Posterior cingulate gyrus (tissue), 11 donors: ENCODE results near the gene EHD1.

Experiments used
- DNase-seq, 10 donors: peaks; one replicate each; pipeline versions ENCODE4 v3.0.0 to v3.0.0-alpha.2; 2020 to 2021; ENCODE audit warnings: mixed read lengths in 3 of 10
- intact Hi-C: fragments of 100-400 bp; cut with DNase I; formaldehyde crosslinking; loops from one replicate; pipeline ENCODE4 v1.15.1; 2023

Gene EHD1

GRCh38 chr11:64878494-64879243, at the start of gene EHD1:
Gene EHD1 (minus strand): TSS chr11:64878621. CDS start chr11:64878464, 157 bp downstream.
- peak; percentile 97 to 100 (median 99) for DNase-seq
- intact Hi-C loops: loop anchor here (1.0 kb wide), 1 partner anchor 46 kb away; the partner anchor contains the start of gene PPP2R5B

DNA sequence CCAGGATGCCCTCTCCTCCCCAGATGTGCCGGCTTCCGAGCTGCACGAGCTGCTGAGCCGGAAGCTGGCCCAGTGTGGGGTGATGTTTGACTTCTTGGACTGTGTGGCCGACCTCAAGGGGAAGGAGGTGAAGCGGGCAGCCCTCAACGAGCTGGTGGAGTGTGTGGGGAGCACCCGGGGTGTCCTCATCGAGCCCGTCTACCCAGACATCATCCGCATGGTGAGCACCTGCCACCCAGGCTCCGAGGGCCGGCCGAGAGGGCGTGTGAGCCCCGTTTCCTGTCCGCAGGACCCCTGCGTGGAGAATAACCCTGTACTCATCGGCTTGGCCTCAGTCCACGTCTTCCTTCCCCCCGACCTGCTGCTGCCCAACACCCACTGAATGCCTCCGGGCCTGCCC, 48.3 kb upstream of the EHD1 start:
- peak in 2 of 10 donors; percentile 12 to 72 for DNase-seq

GRCh38 chr11:64925536-64926436, 47.4 kb upstream of the EHD1 start:
- DNase-seq: peak in 1 of 10 donors; percentile 16
- intact Hi-C loops: loop anchor here (5.0 to 10.0 kb wide), 3 partner anchors 87 to 189 kb away; partner anchors contain the start of genes ARL2, CDCA5, TM7SF2 and ZFPL1

More for the DNA sequence above, 48.3 kb upstream of the EHD1 start:
- intact Hi-C loops: loop anchor here (5.0 to 10.0 kb wide), 3 partner anchors 86 to 188 kb away; partner anchors contain the start of genes ARL2, CDCA5, TM7SF2 and ZFPL1

DNA sequence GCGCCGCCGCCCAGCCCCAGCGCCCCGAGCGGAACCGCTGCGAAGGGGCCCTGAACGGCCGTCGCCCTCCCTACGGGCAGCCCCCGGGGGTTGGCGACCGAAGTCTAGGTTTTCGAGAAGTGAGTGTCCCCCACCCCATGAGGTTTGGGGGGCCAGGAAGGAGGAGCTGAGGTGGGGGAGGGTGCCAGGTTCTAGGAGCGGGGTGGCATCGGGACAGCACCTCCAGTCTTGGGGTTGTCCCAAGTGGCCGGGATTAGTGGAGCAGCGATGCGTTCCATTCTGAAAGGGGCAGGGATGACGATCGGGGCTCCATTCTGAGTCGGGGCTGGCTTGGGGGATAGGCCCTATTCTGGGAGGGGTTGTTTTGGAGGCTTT, 46.5 kb upstream of the EHD1 start:
- intact Hi-C loops: loop anchor here (1.0 to 10.0 kb wide), 5 partner anchors 47 to 190 kb away; partner anchors contain the start of genes ARL2, CDCA5, EHD1 and SNX15
- DNase-seq: peak in 2 of 10 donors; percentile 24 to 80

GRCh38 chr11:64923944-64924909, 45.8 kb upstream of the EHD1 start, which contains the start of gene PPP2R5B:
Gene PPP2R5B (plus strand): TSS chr11:64924689. CDS start chr11:64925735, 1,046 bp downstream.
- intact Hi-C loops: loop anchor here (1.0 to 10.0 kb wide), 4 partner anchors 46 to 191 kb away; partner anchors contain the start of genes CDCA5, EHD1, SNX15 and TM7SF2
- DNase-seq: peak; percentile 91 to 99 (median 96)

DNA sequence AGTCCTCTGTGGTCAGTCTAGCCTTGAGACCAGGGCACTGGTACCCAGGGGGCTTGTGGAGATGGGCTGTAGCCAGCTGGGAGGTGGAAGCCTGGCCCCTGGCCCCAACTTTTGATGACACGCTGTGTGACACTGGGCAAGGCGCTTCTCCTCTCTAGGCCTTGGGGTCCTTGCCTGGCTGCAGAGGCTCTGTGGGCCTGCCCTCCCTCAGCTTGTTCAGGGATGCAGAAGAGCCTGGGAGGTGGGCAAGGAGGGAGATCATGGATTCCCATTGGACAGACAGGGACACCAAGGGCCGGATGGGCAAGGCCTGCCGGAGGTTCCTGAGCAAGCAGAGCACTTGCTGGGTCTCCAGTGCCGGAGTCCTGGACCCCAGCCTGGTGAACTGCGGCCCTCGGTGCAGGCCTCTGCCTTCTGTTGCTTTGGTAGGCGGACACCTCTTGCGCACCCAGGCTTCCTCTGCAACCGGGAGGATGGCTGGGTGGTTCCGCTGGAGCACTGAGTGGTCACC, 44.8 kb upstream of the EHD1 start:
- peak in 2 of 10 donors; percentile 22 to 74 for DNase-seq
- intact Hi-C loops: loop anchor here (10.0 kb wide), 2 partner anchors 162 to 192 kb away; partner anchors contain the start of genes CDCA5, TM7SF2, ZFPL1 and ZNHIT2

GRCh38 chr11:64921384-64921783, 43.0 kb upstream of the EHD1 start:
- DNase-seq: peak in 1 of 10 donors; percentile 66
- intact Hi-C loops: loop anchor here (10.0 kb wide), 2 partner anchors 163 to 193 kb away; partner anchors contain the start of genes CDCA5, TM7SF2, ZFPL1 and ZNHIT2

DNA sequence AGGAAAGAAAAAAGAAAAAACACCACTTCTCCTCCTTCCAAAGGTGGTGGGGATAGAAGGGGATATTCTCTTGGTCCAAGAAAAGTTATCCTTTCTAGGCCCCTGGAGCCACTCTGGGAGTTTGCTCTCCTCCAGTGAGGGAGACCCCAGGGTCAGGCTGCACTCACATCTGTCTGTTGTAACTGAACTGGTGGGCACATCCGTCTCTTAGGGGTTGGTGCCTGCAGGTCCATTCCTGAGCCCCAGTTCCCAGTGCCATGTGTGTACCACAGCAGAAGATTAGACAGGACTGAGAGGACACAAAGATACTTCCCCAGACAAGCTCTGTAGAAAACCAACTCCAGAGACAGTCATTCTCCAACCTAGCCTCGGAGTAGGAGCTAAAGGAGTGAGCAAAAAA, 41.7 kb upstream of the EHD1 start:
- intact Hi-C loops: loop anchor here (10.0 kb wide), 2 partner anchors 165 to 195 kb away; partner anchors contain the start of genes CDCA5, TM7SF2, ZFPL1 and ZNHIT2
- DNase-seq: no peak

- intact Hi-C loops: loop anchor here (10.0 kb wide), 2 partner anchors 165 to 195 kb away; partner anchors contain the start of genes CDCA5, TM7SF2, ZFPL1 and ZNHIT2
- no peak for DNase-seq
Observed at GRCh38 chr11:64919627-64920026, 41.2 kb upstream of the EHD1 start.

GRCh38 chr11:64918017-64918416, 39.6 kb upstream of the EHD1 start:
- DNase-seq: no peak
- intact Hi-C loops: no loop called here

GRCh38 chr11:64917663-64917995, 39.2 kb upstream of the EHD1 start:
- DNase-seq: no peak
- intact Hi-C loops: no loop called here

GRCh38 chr11:64916775-64917662, 38.6 kb upstream of the EHD1 start, which contains the start of gene ATG2A:
Gene ATG2A (minus strand): TSS chr11:64917209. CDS start chr11:64917135, 74 bp downstream.
- intact Hi-C loops: no loop called here
- peak; percentile 97 to 100 (median 98) for DNase-seq

- intact Hi-C loops: no loop called here
- DNase-seq: peak in 1 of 10 donors; percentile 77
Observed at GRCh38 chr11:64916040-64916774, 37.8 kb upstream of the EHD1 start.

DNA sequence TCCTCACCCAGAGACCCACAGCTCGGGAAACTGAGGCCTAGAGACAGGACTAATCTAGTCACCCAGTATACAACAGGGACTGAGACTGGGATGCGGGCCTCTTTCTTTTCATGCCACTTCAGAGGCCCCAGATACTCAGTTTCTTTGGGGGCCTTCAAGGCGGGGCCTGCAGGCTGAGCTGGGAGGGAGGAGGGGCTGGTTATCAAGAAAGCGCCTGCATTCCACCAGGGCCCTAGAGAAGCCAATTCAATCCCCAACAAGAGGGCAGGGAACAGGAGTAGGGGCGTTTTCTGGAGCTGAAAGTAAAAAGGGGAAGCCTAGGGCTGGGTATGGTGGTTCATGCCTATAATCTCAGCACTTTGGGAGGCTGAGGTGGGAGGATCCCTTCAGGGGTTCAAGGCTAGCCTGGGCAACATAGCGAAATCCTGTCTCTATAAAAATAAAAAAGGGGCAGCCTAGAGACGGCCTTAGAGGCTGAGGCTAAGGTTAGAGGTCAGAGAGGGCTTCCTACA, 37.0 kb upstream of the EHD1 start:
- intact Hi-C loops: no loop called here
- no peak for DNase-seq

GRCh38 chr11:64914123-64914522, 35.7 kb upstream of the EHD1 start:
- DNase-seq: no peak
- intact Hi-C loops: no loop called here

- intact Hi-C loops: no loop called here
Observed at GRCh38 chr11:64913171-64913727, 34.8 kb upstream of the EHD1 start.

GRCh38 chr11:64911689-64912088, 33.3 kb upstream of the EHD1 start:
- DNase-seq: no peak
- intact Hi-C loops: no loop called here

More at GRCh38 chr11:64913171-64913727, 34.8 kb upstream of the EHD1 start:
- no peak for DNase-seq
